KOPT-K1 (cell line): Measurements from ENCODE around the gene GRID2.

Experiments used
- H3K27ac ChIP-seq: fragments of 200-600 bp; sonication (generic); 2 replicates; pipeline ENCODE4 v1.5.1; 2016; ENCODE audit warnings: antibody characterized with exemption, mild to moderate bottlenecking, low read depth, low read length; ENCODE audit not compliant: poor library complexity, severe bottlenecking
- H3K36me3 ChIP-seq: fragments of 200-600 bp; sonication (generic); 2 replicates; pipeline ENCODE4 v1.5.1; 2017; ENCODE audit warnings: antibody characterized with exemption, mild to moderate bottlenecking, low read length, moderate library complexity; ENCODE audit not compliant: insufficient read depth
- H3K9me3 ChIP-seq: fragments of 200-600 bp; sonication (generic); 2 replicates; pipeline ENCODE4 v1.5.1; 2017; ENCODE audit warnings: antibody characterized with exemption, low read length, mild to moderate bottlenecking; ENCODE audit not compliant: insufficient read depth, poor library complexity, severe bottlenecking

GRID2 gene

GRCh38 chr4:92760433-92760832, 456.7 kb downstream of the GRID2 start:
- H3K9me3 ChIP-seq: no peaks in the 10 kb centered on the region
- H3K27ac ChIP-seq: no peak overlapping the region
- H3K36me3 ChIP-seq: no peaks in the 10 kb centered on the region

- H3K36me3 ChIP-seq: no peaks in the 10 kb centered on the region
Measured at GRCh38 chr4:92776080-92776479, 472.3 kb downstream of the GRID2 start.

GRCh38 chr4:92789741-92790140, 486.0 kb downstream of the GRID2 start:
- no peaks in the 10 kb centered on the region for H3K36me3 ChIP-seq
- no peaks in the 10 kb centered on the region for H3K9me3 ChIP-seq
- no peak overlapping the region for H3K27ac ChIP-seq

More at GRCh38 chr4:92776080-92776479, 472.3 kb downstream of the GRID2 start:
- Histone ChIP-seq H3K27ac (no peak overlapping the region), H3K9me3 (no peaks in the 10 kb centered on the region)

- H3K36me3 ChIP-seq: no peaks in the 10 kb centered on the region
- no peaks in the 10 kb centered on the region for H3K9me3 ChIP-seq
- H3K27ac ChIP-seq: no peak overlapping the region
Measured at GRCh38 chr4:92791871-92792440, 488.2 kb downstream of the GRID2 start.

- no peaks in the 10 kb centered on the region for H3K36me3 ChIP-seq
- H3K27ac ChIP-seq: no peak overlapping the region
- H3K9me3 ChIP-seq: no peaks in the 10 kb centered on the region
Measured at GRCh38 chr4:92809381-92809780, 505.6 kb downstream of the GRID2 start.

GRCh38 chr4:92812652-92813051, 508.9 kb downstream of the GRID2 start:
- Histone ChIP-seq H3K9me3 (no peaks in the 10 kb centered on the region), H3K27ac (no peak overlapping the region)

GRCh38 chr4:92814677-92815076, 510.9 kb downstream of the GRID2 start:
- Histone ChIP-seq H3K9me3 (no peaks in the 10 kb centered on the region), H3K36me3 (no peaks in the 10 kb centered on the region), H3K27ac (no peak overlapping the region)

More at GRCh38 chr4:92812652-92813051, 508.9 kb downstream of the GRID2 start:
- H3K36me3 ChIP-seq: no peaks in the 10 kb centered on the region

- H3K9me3 ChIP-seq: no peaks in the 10 kb centered on the region
- H3K27ac ChIP-seq: no peak overlapping the region
- no peaks in the 10 kb centered on the region for H3K36me3 ChIP-seq
Measured at GRCh38 chr4:92825256-92825655, 521.5 kb downstream of the GRID2 start.

GRCh38 chr4:92825791-92826190, 522.0 kb downstream of the GRID2 start:
- no peaks in the 10 kb centered on the region for H3K9me3 ChIP-seq
- H3K27ac ChIP-seq: no peak overlapping the region
- no peaks in the 10 kb centered on the region for H3K36me3 ChIP-seq

- H3K27ac ChIP-seq: no peak overlapping the region
- no peaks in the 10 kb centered on the region for H3K9me3 ChIP-seq
- no peaks in the 10 kb centered on the region for H3K36me3 ChIP-seq
Measured at GRCh38 chr4:92830771-92831170, 527.0 kb downstream of the GRID2 start.

- H3K27ac ChIP-seq: no peak overlapping the region
- H3K36me3 ChIP-seq: no peaks in the 10 kb centered on the region
- H3K9me3 ChIP-seq: no peaks in the 10 kb centered on the region
Measured at GRCh38 chr4:92840880-92841279, 537.1 kb downstream of the GRID2 start.

- Histone ChIP-seq H3K9me3 (no peaks in the 10 kb centered on the region), H3K27ac (no peak overlapping the region), H3K36me3 (no peaks in the 10 kb centered on the region)
Measured at GRCh38 chr4:92843784-92844183, 540.0 kb downstream of the GRID2 start.

GRCh38 chr4:92847026-92847425, 543.3 kb downstream of the GRID2 start:
- Histone ChIP-seq H3K36me3 (no peaks in the 10 kb centered on the region), H3K9me3 (no peaks in the 10 kb centered on the region), H3K27ac (no peak overlapping the region)

GRCh38 chr4:92862509-92862908, 558.7 kb downstream of the GRID2 start:
- no peak overlapping the region for H3K27ac ChIP-seq
- no peaks in the 10 kb centered on the region for H3K9me3 ChIP-seq
- H3K36me3 ChIP-seq: no peaks in the 10 kb centered on the region

- H3K36me3 ChIP-seq: no peaks in the 10 kb centered on the region
- H3K27ac ChIP-seq: no peak overlapping the region
- no peaks in the 10 kb centered on the region for H3K9me3 ChIP-seq
Measured at GRCh38 chr4:92864096-92864495, 560.3 kb downstream of the GRID2 start.

GRCh38 chr4:92872604-92873003, 568.8 kb downstream of the GRID2 start:
- Histone ChIP-seq H3K36me3 (no peaks in the 10 kb centered on the region), H3K27ac (no peak overlapping the region), H3K9me3 (no peaks in the 10 kb centered on the region)
